HG03571 (cell line): Measurements from ENCODE around the gene FNDC3B.

Experiments used
- ATAC-seq: cut with Tn5 transposase; IDR thresholded peaks from one replicate; pipeline ENCODE4 v1.9.1; 2021; ENCODE audit not compliant: unreplicated experiment

The FNDC3B gene

DNA sequence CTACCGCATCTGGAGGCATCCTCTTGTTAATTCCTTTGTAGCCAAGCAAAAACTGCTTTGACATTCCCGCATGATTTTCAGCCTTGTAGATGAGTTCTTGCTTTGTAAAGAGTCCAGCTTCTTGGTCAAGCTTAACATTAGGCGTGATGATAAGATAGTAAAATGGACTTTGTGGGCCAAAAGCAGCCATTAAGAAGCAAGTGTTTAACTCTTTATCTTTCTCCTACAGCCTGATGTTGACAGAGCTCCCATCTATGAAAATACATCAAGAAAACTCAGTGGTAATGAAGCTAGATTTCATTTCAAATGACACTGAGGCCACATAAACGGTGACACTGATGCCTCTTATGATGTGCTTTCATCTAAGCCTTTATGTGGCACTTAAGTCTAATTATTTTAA, 33.2 kb downstream of the FNDC3B start:
- no peak for ATAC-seq

- no peak for ATAC-seq
Observed at GRCh38 chr3:172073262-172073915, 34.0 kb downstream of the FNDC3B start.

DNA sequence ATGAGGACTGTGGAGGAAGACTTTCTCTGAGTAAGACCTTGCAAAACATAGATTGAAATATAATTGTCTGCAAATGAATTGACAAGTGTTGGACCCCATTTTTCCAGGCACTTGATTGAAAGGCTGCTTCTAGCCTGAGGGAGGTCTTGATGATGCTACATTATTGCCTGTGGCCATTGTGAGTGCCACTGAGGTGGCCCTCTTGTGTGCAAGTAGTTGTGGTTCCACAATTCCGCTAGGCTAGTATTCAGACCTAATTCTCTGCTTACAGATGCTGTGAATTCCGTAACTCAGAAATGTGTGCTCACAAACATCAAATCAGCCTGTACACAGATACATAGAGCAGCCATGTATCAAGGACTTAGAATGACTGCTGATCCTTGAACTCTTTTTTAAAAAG, 34.7 kb downstream of the FNDC3B start:
- ATAC-seq = no peak

GRCh38 chr3:172074586-172074985, 35.2 kb downstream of the FNDC3B start:
- no peak for ATAC-seq

GRCh38 chr3:172076212-172076611, 36.8 kb downstream of the FNDC3B start:
- no peak for ATAC-seq

GRCh38 chr3:172077197-172077757, 37.9 kb downstream of the FNDC3B start:
- no peak for ATAC-seq

GRCh38 chr3:172078244-172078643, 38.9 kb downstream of the FNDC3B start:
- no peak for ATAC-seq

DNA sequence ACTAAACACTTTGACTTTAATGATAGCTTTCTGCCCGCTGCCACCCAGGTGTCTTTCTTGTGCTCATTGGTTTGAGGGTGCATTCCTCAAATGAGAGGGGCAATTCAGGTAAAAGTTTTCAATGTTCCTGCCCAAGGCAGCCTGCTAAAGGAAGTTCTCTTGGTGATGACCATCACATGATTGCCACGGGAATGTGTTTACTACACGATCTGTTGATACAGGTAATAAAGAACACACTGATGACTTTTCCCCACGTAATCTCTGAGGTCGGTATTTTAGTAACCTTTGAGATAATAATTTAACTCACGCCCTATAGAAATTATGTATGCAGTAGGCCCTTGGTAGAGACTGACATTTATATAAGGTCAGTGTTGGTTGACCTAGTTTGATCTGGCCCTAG, 39.3 kb downstream of the FNDC3B start:
- ATAC-seq = no peak

DNA sequence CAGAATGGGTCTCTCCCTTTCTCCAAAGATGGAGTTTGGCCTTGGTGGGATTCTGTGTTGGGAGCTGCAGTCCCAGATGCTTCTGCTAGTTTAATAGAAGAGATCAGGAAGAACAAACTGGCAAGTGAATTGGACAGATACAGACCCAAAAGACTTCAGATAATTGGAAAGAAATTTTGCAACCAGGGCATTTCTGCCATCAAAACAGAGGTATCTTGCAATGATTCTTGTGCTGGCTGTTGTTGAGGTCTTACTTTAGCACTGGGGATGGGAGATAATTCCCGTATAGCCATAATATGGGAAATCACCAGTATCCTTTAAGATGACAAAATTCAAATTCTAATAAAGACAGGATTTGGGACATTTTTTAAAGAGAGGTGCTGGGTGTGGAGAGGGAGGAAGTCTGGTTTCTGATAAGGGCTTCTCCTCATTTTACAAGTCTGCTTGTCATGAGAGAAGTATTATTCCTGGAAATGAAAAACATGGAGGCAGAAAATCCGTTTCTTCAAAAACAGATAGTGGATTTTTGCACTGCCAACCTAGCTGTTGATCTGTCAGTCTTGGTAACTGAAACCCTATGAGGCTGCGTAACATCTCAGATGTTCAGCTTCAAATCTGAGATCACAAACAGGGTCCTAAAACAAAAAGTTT, 40.1 kb downstream of the FNDC3B start:
- ATAC-seq = no peak

GRCh38 chr3:172080503-172080902, 41.1 kb downstream of the FNDC3B start:
- no peak for ATAC-seq

DNA sequence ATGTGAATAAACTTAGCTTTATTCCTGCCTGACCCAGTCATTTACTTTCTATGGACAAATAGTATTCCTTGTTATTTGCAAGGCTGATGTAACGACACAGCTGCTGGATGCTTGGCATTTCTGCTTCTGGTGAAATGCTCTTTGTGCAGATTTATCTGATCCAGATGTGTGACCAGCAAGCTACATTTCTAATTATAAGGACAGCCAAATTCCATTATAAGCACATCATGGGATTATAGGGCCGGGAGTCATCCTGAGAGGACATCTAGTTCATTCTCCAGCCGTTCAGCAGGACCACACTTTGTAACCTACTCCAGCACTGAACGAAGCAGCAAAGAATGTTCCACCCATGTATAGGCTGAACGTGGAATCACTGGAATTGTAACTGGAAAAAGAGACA, 42.9 kb downstream of the FNDC3B start:
- no peak for ATAC-seq

DNA sequence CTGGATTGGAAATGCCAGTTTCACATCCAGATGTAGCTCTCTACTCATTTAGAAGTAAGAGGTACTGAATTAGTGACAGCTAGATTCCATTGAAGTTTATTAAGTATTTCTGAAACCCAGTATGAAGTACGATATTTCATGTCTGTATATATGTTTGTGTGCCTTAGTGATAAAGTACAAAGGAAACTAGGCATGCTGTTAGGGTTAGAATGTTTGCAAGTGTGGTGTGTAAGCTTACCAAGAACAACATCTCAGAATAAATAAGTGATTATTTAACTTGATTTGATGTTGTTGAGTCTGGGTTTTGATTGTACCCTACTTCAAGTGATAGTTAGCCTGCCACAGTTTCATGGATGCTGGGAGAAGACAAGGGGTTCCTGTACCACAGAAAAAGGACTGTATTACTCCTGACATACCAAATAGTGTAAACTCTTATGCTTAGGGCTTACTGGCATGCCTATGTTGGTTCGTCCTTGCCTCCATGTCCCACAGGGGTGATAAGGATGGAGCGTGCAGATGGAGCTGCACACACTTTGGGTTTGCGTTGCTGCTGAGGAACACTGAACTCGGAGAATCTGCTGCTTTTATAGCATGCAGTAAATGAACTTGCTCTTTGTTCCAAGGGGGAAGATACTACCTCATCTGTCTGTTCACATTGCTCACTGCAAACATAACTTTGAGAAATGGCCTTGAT, 43.6 kb downstream of the FNDC3B start:
- ATAC-seq = no peak

DNA sequence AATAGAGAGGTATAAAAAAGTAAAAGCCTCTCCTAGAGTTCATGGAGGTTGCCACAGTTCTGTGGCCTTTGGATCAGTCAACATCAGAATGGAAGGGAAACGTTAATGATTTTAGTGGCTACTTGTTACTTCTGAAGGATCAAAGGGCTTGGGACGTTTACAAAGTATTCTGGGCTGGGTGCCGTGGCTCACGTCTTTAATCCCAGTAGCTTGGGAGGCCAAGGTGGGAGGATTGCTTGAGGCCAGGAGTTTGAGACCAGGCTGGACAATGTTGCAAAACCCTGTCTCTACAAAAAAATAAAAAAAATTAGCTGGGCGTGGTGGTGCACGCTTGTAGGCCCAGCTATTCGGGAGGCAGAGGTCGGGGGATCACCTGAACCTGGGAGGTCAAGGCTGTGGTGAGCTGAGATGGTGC, 44.6 kb downstream of the FNDC3B start:
- ATAC-seq = no peak

DNA sequence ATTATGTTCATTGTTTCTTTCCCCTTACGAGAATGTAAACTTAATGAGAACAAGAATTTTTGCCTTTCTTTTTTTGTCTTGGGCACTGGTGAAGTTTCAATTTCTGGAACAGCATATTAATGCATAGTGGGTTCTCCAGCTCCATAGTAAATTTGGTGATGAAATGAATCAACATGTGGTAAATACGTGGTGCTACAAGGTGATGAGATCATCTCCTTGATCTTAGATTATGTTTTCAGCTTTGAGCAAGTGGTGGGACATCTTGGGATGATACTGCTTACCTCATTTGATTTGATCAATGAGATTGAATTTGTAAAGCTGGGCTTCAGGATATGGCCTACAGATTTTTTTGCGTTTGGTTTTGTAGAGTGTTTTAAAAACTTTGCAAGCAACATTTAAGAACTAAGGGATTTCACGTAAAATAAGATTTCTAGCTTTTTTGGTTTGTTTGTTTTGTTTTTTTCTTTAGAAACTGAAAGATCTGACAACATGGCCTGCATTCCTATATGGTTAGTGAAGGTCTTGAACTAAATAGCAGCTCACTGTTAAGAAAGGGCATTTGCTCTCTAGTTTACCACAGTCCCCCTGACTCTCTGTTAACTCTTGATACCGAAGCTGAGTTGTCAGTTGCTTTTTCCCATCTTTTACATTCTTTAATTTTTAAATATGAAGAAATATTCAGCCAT, 45.6 kb downstream of the FNDC3B start:
- ATAC-seq = no peak

DNA sequence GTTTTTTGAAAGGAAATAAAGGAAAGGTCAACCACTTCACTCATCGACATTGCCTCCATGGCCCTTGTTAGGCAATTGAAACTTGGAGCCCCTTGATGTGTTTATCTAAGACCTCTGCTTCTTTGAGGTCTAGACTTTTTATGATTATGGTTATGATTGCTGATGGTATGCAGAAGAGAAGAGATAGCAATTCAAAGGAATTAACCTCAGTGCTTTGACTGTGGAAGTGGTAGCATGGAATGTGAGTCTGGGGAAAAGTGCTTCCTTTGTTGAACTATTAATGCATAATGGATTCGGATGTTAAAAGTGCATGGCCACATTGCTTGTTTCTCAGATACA, 46.1 kb downstream of the FNDC3B start:
- no peak for ATAC-seq

- no peak for ATAC-seq
Observed at GRCh38 chr3:172086071-172086470, 46.7 kb downstream of the FNDC3B start.

DNA sequence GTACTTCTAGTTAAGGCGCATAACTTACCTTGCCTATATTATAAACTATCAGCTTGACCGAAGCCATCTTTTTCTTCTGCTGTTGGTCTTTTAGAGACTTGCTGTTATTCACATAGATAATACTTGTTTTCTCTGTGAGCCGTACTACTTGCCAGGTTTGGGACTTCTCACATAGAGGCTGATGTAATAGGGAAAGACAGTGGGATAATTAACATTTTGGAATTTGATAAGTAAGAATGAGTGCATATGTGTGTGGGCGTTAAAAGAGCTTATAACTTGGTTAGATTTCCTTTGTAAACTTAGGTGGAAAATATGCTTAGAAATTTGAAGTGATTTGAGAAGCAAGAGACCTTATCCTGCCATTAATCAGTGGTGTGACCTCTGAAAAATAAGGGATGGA, 47.8 kb downstream of the FNDC3B start:
- ATAC-seq = no peak

DNA sequence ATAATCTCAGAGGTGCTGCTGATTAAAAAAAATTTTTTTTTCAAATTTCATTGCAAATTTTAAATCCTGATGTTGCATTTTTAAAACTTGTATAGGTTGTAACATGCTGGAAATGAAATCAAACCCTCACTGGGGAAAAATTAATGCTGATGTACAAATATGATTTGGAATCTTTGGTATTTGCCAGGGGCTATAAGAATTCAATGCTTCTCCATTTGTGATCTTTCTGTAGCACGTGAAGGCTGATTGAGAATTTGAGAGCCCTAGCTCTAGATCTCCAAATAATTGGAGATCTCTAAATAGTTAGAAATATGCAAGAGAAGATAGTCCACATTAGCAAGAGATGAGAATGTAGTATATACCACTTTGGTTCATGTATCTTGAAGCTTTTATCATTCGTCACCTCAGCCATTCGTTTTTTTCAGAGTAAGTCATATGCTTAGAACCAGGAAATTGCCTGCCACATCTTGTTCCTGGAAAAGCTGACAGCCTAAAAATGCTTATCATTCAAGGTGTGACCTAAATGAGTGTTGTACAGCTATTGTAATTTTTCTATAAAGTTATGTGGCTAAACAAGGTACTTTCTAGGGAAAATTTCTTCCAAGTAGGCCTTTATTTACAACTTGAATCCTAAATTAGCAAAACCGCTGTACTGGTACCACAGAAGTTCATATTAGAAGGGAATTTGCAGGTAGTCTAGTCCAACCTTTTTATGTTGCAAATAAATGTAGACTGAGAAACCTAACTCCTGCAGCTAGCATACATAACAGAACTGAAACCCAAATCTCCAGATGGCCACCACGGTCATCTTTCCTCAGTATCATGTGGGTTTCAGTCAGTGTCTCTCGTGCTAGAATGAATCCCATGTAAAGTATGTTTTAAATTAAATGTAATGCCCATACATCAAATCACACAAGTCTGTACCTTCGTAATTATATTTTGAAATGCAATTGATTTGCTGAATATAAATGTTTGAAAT, 48.5 kb downstream of the FNDC3B start:
- peak; percentile 83 for ATAC-seq

GRCh38 chr3:172089250-172089649, 49.9 kb downstream of the FNDC3B start:
- no peak for ATAC-seq

GRCh38 chr3:172090035-172090434, 50.7 kb downstream of the FNDC3B start:
- ATAC-seq = no peak
